ENCODE measurements around the gene USHBP1.

GRCh38 chr19:17300992-17301619 is 36.6 kb upstream of the USHBP1 start:
- no peak for TF ChIP-seq CTCF (IDR thresholded peaks at IDR 0.05)
- no peak for TF ChIP-seq POLR2A (IDR thresholded peaks at IDR 0.05)
